ENCODE results near the gene GLG1.

GLG1 gene

DNA sequence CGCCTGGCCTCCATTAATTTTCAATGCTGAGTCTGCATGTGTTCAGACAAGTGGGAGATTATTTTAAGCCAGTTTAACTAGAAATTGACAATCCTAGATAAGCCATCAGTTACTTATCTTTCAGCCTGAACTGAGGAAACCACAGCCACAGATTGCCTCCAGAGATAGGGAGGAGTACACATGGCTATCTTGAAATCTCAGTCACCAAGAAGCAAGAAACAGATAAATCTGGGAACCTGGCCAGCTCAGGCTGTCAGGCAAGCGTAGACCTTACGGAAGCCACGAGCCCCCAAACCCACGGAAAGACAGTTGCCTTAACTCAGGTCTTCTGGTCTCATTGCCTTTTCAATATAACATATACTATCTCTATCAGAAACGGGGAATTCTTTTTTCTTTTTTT, 2.0 kb upstream of the GLG1 start:
- no peak for DNase-seq (ENCODE audit: low read depth in 2 of 2)

DNA sequence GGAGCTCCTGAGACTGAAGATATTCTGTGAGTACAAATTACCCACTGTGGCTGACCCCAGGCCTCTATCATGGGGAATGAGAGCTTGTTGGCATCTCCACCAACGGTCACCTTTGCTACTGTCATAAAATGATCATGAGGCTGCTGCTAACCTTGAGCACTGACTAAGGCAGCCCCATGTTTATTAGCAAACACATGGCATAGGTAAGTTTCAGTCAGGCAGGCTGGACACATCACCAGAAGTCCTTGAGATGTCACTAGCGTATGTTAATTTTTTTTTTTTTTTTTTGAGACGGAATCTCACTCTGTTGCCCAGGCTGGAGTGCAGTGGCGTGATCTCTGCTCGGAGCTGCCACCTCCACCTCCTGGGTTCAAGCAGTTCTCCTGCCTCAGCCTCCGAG, 1.5 kb upstream of the GLG1 start:
- no peak for DNase-seq (ENCODE audit: low read depth in 2 of 2)

DNA sequence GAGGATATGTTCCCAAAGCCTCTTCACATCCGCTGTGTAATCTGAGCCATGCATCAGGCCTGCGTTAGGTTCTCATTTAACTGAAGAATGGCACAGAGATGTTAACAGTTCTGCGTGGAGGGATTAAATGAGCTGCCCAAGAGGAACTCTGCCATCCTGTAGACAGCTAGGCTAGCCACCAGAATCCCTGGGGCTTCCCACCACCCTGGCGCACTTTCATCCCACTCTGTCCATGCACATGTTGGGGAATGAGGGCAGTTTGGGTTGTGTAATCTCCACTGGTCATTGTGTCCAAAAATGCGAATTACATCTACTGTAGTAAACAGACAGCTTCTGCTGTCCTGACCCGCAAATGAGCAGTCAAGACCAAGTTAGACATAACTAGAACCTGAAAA, 1.0 kb upstream of the GLG1 start:
- DNase-seq (ENCODE audit: low read depth in 2 of 2), result no peak

DNA sequence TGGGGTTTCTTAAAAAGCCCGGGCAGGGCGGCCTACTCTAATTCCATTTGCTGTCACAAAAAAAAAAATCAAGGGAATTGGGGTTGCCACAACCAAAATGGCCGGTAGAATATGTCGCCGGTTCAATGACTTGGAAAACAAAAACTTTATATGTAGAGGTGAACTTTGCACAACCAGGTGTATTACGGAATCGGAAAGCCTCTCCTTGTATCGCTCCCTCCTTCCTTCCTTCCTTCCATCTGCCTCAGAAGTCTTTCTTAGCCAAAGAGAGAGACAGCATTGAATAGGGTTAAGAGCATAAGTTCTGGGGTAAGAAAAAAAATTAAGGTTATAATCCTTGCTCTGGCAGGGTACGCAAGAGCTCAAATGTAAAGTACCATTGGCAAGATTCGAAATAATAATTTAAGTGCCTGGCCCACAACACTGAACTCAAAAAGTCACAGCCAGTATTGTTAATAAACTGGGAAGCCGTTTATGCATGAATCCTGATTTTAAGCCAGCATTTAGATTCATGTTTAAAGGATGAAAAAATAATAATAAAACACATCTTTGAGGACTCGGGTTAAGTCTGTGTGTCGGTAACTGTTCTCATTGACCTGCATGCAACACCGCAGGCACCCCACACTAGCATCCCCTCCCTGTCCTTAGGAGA, 522 bp upstream of the GLG1 start:
- no peak for DNase-seq (ENCODE audit: low read depth in 2 of 2)

DNA sequence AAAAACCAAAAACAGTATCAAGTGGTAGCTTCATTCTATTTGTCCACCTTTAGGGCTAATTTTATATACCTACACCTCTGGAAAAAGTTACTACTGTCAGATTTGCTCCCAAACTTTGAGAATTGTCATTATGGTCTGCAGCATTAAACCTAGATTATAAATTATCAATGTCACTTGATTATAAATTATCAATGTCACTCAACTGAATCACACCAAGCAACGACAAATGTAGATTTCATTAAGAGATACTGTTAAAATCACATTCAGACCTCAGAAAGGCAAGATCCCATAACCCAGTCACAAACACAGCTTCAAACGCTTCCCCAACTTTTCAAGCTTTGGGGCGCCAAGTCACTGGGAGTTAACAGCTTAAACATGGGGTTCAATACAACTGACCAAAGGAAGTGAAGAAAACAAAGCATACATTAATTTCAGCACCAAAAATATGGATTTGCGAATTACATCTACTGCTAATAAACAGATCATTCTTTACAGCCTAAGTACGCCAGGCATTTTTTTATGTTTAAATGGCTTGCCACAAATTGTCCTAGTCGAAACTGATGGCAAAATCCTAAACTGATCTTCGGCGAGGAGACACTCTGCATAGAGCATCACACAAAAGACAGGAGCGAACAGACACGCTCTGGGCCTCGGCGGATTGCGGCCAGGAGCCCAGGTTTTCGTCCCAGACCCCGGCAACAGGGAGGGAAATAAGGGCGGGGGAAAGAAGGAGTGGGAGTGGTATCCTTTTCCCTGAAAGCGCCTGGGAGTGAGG, 981 bp downstream of the GLG1 start:
- DNase-seq (ENCODE audit: low read depth in 2 of 2), result no peak

DNA sequence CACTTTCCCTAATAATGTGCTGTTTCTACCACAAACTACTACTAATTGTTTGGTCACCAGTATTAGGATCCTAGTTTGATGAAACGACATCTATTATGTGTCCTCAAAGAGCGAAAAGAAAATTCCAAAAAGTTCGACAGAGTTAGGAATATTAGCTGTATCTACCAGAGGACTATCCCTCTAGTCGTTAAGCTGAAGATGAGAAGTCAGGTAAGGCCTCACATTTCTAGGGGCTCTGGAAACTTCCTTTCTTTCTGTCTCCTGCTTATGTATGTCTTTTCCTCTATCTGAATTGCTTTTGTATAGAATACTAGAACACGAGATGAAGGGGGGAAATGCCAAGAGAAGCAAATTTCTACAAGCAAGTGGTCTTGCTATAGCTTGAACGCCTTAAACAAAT, 1.6 kb downstream of the GLG1 start:
- no peak for DNase-seq (ENCODE audit: low read depth in 2 of 2)

DNA sequence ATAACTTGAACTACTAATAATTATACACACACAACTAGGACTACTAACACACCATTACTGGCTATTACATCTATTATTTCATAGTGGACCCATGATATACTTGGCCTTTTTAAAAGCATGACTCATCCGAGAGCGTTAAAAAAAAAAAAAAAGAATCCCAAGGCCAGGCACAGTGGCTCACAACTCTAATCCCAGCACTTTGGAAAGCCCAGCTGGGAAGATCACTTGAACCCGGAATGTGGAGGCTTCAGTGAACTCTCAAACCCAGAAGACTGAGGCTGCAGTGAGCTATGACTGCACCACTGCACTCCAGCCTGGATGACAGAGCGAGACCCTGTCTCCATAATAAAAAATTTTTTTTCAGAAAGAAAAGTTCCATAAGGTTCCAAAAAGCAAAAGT, 3.1 kb downstream of the GLG1 start:
- DNase-seq (ENCODE audit: low read depth in 2 of 2), result no peak

DNA sequence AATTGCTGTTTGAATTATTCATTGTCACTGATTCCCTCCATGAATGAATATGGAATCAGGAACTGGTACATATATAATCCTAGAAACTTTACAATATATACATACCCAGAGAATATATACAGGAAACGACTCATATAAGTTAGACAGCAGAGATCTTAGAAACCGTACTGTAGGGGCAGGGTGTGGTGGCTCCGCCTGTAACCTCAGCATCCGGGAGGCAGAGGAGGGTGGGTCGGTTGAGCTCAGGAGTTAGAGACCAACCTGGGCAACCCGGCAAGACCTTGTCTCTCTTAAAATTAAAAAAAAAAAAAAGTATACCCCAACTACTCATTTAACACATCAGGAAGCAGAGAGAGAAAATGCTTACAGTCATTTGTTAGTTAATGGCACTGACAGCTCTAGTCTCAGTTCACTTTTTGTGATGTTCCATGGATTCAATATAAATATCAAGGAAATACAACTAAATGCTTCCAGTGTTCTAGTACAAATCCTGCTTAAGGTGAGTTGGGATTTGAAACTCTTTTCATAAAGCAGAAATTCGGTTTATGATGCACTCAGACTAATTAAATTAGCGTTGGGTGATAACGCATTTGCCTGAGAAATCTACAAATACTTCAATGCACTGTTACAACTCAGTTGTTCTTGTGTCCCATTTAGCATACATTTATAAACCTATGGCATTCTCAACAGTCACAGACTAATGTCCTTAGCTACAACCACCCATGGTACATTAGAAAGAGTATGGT, 5.6 kb downstream of the GLG1 start:
- DNase-seq (ENCODE audit: low read depth in 2 of 2), result peak in 1 of 2 experiments; percentile 28

DNA sequence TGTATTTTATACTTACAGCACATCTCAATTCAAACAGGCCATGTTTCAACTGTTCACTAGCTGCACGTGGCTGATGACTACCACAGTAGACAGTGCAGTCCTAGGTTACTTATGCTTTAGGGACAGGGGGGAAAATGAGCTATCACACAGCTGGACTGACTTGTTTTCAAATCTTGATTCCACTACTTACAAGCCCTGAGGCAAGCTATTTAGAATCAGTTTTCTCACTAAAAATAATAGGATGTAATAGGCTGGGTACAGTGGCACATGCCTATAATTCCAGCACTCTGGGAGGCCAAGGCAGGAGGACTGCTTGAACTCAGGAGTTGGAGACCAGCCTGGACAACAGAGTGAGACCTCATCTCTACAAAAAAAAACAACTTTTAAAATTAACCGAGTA, 10.3 kb downstream of the GLG1 start:
- no peak for DNase-seq (ENCODE audit: low read depth in 2 of 2)

DNA sequence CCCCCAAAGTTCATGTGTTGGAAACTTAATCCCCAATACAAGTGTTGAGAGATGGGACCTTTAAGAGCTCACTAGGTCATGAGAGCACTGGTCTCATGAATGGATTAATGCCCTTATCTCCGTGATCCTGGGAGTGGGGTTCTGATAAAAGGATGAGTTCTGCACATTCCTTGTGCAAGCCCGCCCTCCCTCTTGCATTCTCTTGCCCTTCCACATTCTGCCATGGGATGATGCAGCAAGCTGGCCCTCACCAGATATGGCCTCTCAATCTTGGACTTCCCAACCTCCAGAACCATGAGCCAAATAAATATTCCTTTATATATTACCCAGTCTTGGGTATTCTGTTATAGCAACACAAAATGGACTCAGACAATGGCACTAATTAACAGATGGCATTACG, 14.1 kb downstream of the GLG1 start:
- no peak for DNase-seq (ENCODE audit: low read depth in 2 of 2)

DNA sequence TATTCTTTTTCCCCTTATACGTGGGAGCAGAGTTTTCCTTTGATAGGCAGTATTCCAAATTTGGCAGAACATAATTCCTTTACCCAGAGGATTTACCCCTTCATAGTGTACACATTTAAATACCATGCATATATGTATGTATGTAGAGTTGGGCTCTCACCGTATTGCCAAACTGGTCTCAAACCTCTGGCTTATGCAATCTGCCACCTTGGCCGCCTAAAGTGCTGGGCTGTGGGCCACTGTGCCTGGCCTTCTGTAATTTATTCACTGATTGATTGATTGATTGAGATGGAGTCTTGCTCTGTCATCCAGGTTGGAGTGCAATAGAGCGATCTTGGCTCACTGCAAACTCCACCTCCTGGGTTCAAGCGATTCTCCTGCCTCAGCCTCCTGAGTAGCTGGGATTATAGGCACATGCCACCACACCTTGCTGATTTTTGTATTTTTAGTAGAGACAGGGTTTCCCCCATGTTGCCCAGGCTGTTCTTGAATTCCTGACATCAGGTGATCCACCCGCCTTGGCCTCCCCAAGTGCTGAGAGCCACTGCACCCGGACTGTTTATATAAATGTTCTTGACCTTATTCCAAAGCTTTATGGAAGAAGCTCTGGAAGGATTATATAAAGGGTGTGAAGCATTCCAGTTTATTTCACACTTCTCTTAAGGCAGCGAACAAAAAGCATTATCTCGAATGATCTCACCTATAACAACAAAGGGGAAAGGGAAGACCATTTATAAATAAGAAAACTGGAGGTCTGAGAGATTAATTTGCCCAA, 14.9 kb downstream of the GLG1 start:
- DNase-seq (ENCODE audit: low read depth in 2 of 2), result no peak

DNA sequence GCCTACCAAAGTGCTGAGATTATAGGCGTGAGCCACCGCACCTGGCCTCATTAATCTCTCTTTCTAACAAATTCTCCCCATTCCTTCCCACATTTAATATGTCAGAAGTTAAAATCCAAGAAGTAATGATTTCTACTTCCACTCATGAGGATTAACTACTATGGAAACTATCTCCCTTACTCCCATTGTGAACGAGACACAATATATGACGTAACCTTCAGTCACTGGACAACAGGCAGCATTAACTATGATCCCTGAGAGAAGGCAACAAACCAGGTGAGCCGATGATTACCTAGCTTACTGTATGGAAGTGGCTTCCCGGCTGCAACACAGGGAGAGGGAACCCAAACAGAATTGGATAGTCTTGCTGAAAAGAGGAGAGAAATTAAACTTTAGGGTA, 20.0 kb downstream of the GLG1 start:
- DNase-seq (ENCODE audit: low read depth in 2 of 2), result no peak

DNA sequence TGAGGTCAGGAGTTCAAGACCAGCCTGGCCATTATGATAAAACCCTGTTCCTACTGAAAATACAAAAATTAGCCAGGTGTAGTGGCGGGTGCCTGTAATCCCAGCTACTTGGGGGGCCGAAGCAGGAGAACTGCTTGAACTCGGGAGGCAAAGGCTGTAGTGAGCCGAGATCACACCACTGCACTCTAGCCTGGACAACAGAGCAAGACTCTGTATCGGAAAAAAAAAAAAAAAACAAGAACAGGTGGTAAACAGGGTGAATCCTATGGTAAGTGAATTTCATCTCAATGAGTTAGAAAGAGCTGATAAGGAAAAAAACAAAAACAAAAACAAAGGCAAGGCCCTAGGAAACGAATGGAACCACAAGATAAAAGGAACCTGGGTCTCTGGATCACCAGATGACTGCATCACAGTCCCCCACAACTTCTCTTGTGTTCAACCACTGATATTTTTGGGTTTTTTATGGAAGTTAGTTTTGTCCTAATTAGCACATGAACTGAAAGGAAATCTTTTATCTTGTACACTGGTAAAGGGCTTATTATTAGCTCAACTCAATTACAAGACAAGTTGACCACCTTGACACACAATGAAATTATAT, 21.0 kb downstream of the GLG1 start:
- DNase-seq (ENCODE audit: low read depth in 2 of 2), result no peak

DNA sequence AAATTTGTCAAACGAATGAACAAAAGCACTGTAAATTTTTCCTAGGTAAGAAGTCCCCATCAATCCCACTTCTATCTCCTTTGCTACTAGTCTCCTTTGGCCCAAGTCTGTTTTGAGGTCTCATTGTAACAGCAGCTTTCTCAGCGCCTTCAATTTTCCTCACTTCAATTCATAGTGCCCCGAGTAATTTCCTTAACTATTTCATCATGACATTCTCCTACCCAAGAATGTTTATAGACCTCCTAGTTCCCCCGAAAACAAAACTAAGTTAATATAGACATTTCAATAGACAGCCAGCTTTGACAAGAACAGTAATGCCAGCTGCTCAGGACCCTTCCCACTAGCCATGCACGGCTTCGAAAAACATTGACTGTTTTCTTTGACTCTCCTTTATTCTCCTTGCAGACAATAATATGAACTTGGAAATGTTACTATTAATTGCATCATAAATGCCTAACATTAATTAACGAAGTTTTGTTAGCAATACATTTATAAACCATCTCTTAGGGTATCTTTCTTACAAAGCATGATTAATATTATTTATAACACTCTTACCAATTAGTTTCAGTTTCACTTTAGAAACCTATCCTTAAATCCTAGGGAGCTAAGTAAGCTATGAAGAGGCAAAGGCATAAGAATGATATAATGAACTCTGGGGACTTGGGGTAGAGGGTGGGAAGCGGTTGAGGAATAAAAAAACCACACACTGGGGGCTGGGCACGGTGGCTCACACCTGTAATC, 22.8 kb downstream of the GLG1 start:
- no peak for DNase-seq (ENCODE audit: low read depth in 2 of 2)

DNA sequence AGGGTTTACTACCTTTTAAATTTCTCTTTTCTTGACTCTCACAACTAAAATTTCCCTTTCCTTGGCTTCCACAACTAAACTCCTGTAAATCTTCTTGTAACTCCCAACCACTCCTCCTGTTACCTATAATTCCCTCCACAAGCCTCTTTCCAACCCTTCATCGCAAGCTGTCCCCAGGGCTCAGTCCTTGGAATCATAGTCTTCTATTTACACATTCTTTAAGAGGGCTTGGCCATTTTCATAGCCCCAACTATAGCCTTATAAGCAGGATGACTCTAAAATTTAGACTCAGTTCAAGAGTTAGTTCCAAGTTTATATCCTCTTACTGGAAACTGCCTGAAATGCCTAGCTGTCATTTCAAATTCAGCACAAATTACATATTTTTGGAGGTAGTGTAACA, 23.9 kb downstream of the GLG1 start:
- DNase-seq (ENCODE audit: low read depth in 2 of 2), result no peak

DNA sequence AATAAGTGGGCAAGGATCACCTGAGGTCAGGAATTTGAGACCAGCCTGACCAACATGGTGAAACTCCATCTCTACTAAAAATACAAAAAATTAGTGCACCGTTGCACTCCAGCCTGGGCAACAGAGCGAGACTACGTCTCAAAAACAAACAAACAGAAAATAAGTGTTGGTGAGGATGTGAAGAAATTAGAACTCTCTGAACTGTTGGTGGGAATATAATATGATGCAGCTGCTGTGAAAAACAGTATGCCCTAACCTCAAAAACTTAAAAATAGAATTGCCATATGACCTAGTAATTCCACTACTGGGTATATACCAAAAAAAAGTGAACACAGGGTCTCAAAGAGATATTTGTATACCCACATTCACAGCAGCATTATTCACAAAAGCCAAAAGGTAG, 26.1 kb downstream of the GLG1 start:
- DNase-seq (ENCODE audit: low read depth in 2 of 2), result no peak

DNA sequence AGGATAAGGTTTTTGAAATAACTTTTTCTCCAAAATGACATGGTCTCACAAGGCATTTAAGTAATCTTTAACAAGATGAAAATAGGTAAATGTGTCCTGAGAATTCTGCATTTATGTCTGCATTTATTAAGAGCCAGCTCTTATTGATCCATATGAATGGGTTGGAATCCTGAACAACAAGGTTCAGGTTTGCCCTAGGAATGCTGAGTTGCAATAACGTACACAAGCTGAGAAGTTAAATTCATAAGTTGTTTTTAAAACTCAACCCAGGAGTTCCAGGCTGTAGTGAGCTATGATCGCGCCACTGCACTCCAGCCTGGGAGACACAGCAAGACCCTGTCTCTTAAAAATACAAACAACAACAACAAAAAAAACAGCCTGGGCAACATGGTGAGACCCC, 28.1 kb downstream of the GLG1 start:
- no peak for DNase-seq (ENCODE audit: low read depth in 2 of 2)

DNA sequence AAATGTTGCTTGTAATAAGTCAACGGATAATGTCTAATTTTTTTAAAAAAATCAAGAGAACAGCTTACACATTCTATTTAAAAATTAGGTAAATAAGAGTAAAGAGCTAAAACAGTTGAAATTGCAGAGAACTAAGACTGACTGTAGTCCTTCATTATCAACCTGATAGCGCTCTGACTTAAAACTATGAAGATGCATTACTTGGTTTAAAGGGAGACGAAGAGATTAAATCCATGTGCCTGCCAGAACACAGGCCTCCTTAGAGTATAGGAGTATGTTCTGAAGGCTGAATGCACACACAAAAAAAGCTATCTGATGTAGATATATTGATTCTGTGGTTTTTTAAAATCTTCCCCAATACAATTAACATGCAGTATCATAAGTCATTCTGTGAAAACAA, 28.5 kb downstream of the GLG1 start:
- DNase-seq (ENCODE audit: low read depth in 2 of 2), result no peak

DNA sequence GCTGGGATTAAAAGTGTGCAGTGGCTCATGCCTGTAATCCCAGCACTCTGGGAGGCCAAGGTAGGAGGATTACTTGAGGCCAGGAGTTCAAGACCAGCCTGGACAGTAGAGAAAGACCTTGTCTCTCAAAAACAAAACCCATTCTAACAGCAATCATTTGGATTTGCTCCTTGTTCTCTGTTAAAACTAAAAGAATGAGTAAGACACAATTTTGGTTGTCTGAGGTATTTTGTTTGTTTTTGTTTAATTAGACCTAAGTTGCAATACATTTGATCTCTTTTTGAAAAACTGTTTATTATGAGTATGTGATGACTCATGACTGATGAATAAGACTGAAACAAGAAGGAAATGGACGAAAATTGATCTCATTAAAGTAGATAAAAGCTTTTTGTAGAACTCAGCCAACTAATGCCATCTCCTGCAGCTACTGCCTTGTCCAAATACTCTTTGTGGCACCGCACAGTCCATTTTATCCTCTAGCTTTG, 29.0 kb downstream of the GLG1 start:
- no peak for DNase-seq (ENCODE audit: low read depth in 2 of 2)

DNA sequence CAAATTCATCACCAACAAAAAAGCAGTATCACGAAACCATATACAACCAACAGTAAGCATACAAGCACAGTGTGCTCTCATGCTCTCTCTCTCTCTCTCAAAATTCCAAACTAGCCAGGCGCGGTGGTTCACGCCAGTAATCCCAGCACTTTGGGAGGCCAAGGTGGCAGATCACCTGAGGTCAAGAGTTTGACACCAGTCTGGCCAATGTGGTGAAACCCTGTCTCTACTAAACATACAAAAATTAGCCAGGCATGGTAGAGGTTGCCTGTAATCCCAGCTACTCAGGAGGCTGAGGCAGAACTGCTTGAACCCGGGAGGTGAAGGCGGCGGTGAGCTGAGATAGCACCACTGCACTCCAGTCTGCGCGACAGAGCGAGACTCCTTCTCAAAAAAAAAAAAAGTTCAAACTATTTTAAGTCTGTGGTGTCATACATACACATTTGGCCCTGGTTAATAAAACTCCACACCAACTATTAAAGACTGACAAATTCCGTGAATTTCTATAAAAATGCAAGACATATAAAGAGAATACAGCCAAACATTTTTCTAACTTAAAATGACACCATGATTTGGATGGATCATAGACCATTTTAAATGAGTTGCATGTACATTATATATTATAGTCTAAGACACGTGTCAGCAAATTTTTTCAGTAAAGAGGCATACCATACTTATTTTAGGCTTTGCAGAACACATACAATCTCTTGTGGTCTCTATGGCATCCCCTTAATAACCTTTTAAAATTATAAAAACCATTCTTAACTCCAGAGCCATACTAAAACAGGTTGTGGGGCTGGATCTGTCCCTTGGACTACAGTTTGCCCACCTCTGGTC, 30.9 kb downstream of the GLG1 start:
- no peak for DNase-seq (ENCODE audit: low read depth in 2 of 2)
